UCSD-AML1 (cell line): ENCODE measurements around the gene DENND1A.

Experiments used
- DNase-seq: peaks from one replicate; lab custom pipeline; 2025; ENCODE audit not compliant: unreplicated experiment; lab: John Stamatoyannopoulos, UW

DENND1A gene

DNA sequence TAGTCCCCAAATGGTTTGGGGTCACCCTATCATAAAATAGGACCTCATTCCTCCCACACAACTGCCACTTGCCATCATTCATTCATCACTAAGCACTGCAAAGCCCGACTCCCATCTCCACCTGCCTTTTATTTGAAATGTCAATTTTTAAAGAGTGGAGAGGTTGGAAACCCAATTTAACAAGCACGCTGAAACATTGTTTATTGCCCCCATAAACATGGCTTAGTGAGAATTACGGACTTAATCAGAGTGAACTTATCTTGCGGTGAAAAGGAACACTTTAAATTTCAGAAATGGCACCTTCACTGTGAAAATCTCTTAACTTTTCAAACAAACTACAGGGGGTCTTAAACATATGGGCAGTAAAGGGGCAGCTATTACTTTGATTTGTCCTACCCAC lies 332.9 kb downstream of the DENND1A start:
- DNase-seq = no peak

DNA sequence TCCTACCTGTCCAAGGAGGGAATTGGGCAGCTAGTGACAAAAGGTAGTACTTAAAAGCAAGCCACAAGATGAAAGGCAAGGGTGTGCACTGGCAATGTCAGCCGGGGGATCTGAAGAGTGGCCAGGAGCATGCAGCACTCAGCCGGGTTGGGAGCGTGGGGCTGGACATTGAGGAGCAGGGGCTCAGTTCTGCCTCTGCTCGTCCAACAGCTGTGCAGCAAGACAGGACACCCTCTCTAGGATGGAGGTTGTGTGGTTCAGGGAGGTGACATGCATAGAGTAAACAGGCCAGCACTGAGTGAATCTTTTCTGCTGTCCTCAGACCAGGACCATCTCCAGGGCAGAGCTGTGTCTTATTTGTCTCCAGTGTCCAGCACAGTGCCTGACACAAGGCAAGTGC lies 338.6 kb downstream of the DENND1A start:
- DNase-seq = no peak

DNA sequence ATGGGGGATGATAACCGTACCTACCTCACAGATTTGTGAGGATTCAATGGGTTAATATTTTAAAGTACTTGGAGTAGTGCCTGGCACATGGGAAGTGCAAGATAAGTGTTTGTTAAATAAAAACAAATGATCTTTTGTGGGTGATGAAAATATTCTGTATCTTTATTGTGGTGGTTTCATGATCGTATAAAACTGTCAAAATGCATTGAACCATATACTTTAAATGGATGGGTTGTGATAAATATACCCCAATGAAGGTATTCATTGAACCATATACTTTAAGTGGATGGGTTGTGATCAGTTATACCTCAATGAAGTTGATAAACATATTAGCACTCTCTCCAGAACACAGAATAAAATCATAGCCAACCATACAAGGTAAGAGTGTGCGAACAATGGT lies 339.4 kb downstream of the DENND1A start:
- DNase-seq = no peak

DNA sequence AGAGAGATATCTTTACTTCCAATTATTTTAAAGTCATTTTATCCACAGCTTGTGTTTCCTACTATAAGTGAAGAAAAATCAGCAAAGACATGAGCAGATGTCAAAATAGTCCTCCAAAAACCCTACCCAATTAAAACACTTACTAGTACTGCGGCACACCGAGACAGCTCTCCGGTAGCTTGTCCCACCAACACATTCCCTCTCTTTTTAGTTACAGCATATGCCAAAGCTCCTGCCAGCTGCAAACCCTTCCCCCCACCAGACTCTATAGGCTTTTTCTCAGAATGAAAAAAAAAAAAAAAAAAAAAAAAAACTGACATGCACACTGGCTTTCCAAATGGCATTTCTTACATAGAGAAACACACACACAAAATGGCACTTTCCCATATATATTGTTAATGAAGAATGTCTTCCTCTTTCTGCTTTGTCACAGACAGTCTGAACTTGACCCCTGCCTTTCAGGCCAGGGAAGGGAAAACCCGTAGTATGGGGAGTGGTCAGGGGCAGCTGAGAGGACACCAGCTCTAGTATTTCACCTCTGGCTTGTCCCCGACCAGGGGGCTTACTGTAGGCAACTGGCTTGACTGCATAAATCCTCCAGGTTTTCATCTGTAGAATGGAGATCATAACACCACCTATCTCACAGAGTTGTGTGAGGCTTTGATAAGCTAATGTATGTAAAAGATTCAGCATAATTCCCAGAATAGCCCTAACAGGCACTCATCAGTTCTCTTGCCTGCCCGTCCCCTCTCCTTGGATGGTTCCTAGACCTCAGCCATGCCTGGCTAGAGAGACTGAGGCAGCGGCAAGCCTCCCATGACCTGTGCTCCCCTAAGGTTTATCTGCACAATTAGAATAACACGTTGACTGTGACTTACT lies 340.3 kb downstream of the DENND1A start:
- no peak for DNase-seq

DNA sequence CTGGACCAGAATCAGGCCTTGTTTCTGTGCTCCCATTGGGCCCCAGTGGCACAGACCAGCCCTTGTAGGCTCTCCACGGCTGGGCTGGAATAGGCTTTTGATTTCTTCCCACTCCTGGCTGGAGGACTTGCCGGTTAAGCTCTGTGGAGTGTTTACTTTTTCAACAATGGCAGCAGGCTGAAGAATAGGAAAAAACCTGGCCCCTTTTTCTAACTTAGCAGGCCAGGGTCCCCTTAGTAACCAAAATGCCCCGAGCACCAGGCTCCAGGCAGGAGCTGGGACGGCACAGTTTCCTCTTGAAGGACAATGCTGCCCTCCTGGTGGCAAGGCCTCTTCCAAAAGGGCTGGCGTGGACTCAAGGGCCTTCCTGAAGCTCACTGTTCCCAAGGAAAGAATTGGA lies 343.7 kb downstream of the DENND1A start:
- DNase-seq = no peak

DNA sequence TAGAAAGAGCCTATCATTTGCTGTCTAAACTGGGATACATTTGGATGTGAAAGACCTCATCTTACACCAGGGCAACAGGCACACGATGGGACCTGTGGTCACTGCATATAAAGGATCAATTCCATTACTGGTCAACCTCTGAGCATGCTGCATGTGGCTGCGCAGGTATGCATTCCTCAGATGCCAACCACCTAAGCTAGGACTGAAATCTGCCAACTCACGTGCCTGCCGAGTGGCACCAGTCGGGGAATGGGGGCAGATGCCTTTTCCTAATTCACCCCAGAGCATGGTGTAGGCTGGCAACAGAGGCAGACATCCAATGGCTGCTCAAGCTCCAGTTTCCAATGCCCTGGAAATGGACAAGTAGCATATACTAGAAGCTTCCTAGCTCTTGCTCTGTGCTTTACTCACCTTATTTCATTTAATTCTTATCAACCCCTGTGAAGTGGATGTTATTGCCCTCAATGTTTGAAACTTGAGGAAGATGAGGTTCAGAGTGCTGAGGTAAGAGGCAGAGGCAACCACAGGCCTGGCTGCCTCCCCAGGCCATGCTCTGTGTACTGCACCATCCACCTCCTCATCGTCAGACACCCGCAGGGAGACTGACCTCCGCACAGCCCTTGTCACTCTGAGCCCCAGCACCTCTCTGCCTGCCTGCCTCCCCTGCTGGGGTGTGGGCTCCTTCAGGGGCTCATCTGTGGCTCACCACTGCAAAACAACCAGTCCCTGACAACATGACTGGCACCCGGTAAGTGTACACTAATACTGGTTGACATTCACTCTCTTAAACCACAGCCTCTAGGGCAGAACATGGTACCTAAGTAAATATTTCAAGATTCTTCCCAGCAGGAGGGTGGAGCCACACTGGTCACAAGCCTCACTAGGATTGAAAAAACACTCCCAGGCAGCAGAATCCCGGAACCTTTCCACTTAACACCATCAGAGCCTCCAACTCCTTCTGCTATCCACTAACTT lies 345.4 kb downstream of the DENND1A start:
- no peak for DNase-seq

DNA sequence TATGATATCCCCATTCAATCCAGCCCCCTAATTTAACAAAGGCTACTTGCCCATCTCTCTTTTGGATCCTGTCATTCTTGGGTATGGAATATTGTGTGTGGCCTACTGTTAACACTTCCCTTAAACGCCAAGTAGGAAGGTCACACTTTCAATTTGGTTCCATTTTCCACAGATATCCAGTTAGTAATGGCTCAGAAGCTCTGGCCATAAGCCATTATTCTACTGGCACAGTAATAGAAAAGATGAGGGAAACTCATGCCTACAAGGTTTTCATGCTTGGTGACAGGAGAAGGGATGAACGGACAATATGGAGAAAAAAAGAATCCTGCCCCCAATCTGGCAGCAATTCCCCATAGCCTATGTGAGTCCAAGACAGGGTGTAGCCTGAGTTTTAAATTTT lies 346.3 kb downstream of the DENND1A start:
- no peak for DNase-seq

DNA sequence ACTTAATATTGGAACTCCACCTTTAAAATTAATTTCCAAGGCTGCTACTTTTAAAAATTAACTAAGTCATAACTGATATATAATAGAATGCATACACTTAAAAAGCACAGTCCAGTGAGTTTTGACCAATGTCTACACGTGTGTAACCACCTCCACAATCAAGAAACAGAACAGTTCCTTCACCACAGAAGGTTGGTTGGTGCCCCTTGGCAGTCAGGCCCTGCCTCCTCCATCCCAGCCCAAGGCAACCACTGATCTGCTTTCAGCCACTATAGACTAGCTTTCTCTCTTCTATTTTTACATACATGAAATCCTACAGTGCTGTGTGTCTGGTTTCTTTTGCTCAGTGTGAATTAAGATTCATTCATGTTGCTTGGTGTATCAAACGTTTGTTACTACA lies 358.7 kb downstream of the DENND1A start:
- no peak for DNase-seq

DNA sequence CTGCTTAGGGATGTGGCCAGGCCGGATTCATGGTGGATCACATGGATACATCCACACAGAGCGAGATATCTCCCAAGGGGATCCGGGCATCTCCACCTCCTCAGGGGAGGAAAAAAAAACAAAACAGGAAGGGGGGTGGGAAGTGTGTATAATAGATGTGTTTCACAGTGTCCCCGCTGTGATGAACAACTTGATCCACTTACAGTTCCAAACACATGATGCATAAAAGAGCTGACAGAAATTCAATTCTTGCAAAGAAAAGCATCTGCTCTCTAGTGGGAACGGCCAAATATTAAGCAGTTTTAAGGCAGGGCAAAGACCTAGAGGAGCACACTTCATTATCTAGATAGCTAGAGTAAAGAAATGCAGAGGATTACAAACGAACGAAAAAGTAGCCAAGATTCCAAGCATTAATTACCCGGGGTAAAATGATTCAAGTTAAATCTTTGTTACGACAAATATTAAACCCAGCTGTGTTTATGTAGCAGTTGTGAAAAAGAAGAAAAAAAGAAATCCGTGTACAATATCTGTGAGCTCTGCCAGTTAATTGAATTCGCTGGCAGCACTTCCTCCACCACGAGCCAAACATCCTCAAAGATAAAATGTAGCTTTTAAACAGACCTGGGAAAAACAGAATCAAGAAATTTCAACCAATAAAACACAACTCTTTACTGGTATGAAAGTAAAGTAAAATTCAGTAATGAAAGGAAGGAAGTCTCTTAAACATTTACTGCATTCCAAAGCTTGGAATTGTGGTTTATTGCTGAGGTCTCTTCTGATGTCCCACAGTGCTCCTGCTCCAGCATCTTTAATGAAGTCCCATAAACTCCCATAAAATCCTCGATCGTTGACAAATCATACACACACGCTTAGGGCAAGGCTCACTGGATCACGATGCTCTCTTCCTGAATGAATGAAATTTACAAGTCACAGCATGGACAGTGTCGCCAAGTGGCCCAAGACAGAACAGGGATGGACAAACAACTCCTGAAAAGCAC lies 360.9 kb downstream of the DENND1A start:
- DNase-seq = no peak

DNA sequence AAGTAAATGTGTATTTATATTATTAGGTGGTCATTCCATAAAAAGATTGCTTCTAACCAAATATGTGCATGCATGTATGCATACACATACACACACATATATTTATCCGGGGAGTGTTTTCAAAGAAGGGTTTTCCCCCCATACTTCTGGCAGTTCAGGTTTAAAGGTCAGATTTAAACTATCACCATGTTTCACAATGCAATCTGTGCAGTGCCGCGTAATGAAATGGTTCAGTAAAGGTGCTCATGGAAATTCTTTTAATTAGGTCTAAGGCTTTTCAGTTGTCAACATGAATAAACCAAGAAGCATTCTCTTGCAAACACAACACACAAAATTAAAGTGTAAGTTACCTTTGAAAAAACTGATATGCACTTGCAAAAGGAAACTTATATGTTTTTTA lies 362.9 kb downstream of the DENND1A start:
- no peak for DNase-seq

DNA sequence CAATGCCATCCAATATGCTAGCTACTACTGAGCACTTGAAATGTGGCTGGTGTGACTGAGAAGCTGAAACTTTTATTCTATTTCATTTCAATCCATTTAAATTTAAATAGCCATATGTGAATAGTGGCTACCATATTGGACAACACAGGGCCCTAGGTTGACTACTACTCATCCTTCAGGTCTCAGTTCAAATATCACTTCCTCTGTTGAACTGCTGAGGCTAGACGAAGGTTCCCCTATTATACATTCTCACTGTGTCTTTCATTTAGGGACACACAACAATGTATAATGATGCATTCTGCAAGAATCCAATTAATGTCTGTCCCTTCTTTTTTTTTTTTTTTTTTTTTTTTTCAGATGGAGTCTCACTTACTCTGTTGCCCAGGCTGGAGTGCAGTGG lies 365.3 kb downstream of the DENND1A start:
- DNase-seq = no peak

DNA sequence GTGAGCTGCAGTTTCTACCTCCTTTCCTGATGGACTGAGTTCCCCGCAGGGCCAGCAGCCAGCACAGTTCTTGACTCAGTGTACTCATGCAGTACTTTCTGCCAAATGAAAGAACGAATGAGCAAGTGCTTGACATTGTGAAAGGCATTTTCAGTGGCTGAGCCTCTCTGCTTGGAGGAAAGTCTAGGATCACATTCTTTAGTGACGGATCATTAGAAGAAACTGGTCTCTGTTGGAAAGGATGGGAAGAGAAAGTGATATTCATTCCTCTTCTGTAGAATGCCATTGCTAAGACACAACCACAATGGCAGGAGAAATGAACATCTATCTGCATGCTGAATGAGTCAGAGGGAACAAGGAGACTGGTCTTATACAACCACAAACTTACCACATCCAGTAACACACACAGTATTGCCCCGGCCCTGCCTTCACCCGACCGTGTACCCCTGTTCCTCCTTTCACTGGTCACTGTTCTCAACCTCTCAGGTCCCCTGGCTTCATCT lies 367.0 kb downstream of the DENND1A start:
- no peak for DNase-seq

DNA sequence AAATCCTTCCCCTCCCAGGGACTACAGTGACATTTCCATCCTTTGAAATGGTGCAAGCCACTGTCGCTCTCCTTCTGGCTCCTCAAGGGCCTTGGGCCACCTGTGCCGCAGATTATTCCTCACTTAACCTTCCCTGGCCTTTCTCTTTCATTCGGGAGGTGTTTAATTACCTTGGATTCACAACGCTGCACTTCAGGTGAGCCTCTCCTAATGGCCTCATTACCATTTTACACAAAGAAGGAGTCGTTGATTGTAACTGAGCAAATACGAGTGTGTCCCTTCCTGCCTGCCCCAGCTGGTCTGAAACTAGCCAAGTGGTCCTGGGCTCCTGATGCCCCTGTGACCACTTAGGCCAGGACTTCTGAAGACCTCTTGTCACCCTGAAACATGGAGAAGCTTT lies 368.9 kb downstream of the DENND1A start:
- DNase-seq = no peak

DNA sequence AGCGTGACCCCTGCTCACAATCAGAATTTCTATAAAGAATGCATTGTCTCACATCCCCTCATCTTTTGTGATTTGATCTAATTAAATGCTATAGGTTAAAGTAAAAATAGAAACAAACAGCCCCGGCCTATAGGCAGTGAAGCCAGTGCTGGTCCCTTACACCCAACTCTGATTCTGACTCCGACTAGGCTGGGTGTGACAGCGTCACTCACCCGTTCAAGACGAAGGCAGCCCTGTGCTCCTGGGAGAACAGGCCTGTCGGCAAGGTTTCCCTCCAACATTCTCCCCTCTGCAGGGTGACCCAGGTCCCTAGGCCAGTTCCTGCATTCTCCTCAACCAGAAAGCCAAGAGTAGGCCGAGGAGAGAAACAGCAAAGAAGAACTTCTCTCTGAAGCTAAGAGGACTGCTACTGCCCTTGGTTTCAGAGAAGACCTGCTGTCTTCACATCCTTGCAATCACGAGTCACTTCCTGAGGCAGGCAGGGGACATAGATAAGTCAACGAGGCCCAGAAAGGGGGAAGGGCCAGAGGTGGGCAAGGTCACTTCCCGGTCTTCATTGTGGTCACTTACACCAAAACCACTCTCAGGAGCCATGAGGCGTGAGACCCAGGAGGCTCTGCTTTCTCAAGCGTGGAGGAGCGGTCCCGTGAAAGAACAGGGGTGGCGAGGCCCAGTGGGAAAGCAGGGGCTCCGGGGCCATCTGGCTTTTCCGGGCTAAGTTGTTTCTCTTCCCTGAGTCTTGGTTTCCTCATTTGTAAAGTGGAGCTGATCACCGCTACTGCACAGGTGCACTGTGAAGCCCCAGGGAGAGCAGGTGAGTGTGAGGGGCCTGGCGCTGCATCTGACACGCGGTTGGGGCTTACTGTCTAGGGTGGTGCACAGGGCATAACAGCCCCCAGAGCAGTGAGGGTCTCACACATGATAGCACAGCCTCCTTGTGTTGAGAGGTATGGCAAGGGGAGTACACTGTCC lies 373.2 kb downstream of the DENND1A start:
- DNase-seq = no peak

DNA sequence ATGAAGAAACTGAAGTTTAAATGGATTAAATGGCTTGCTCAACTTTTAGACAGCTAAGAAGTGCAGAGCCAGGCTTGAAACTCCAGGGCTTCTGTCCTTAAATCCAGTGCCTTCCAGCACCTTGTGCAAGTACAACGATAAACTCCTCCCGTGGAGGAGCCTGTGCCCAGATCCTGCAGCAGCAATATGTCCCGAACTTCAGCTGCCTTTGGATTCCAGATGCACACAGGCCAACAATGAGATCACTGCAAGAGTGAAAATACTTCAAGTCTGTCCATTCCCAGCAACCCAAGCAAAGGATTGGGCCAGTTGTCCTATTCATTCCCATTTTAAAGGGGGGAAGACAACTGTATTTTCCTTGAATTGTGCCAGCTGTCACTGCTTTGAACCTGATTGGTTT lies 374.3 kb downstream of the DENND1A start:
- DNase-seq = no peak

DNA sequence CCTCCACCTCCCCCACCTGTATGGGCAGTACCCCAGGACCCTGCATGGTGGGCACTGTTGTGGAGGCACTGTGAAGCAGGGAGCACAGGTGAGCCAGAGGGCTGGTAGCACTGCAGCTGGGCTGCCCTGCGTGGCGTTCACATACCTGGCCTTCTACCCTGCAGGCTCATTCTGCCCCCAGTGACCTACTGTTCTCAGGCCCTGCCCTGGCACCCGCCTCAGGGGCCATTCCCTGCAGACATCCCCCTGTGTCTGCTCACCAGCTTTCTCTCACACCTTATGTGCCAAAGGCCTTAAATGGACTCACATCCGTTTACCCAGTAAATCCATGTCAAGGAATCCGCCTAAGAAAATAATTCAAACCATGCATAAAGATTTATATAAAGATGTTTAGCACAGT lies 377.4 kb downstream of the DENND1A start:
- DNase-seq = no peak

DNA sequence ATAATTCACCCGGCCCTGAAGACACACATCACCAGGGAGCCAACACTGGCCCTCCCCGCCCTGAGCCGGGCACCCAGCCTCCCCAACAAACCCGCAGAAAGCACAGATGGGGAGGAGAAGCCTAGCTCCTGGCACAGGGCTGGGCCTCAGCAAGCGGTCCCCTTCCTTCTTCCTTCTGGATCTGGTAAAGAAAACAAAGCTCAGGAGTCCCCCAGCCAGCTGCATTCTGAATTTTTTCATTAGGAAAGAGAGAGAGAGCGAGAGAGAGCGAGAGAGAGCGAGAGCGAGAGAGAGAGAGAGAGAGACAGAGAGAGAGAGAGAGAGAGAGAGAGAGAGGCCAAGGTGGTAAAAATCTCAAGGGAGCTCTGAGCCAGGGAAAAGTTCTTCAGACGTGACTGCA lies 378.2 kb downstream of the DENND1A start:
- DNase-seq = no peak

DNA sequence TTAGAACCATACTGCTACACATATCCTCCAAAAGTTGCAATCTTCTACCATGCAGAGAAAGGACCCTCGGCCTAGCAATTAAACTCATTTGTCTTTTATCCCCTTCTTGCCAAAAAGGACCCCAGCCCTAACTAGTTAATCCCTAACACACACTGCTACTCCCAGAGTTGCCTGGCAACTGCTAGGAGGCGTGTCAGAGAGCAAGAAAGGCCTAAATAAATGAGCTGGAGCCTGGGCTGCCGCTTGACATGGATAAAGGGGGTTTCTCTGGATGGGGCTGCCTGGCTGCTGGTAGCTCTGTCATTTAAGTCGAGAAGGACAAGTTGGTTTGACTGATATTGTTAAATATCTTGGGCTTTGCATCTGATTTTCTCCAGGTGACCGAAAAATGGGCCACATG lies 379.1 kb downstream of the DENND1A start:
- no peak for DNase-seq

DNA sequence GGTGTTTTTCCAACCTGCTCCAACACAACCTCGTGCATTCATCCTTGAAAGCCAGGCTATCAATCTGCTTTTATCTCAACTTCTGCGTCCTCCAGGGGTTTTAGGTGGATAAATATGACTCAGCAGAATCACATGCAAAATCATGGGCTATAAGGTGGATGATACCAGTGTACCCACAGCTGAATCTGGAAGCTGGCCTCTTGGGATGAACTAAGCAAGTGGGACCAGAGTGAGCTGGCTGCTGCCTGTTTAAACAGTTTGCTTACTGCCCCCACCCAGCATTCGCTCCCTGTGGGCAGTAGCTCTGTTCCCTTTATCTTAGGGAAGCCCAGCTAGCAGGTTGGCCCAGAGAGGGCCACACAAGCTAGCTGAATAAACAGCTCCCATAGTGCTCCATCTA lies 379.9 kb downstream of the DENND1A start:
- DNase-seq = no peak
